Sigmoid colon (tissue), 7 donors: ENCODE results near the gene CLSTN1. TPM values are rescaled to one million over a fixed set of nuclear protein-coding genes. Genes with fewer than 3 reads are reported as not detected.

Experiments
- DNase-seq: peaks from one replicate; pipeline ENCODE4 v3.0.0-alpha.2; 2019
- H3K27ac ChIP-seq, 4 donors: fragments of 200-600 bp; sonication (generic); one replicate each; pipeline ENCODE4 v1.5.1; 2016 to 2019; ENCODE audit warnings: mild to moderate bottlenecking in 1 of 4
- H3K27me3 ChIP-seq, 3 donors: fragments of 200-600 bp; sonication (generic); one replicate each; pipeline ENCODE4 v1.5.1; 2019; ENCODE audit warnings: mild to moderate bottlenecking in 1 of 3
- H3K36me3 ChIP-seq, 4 donors: fragments of 200-600 bp; sonication (generic); one replicate each; pipeline ENCODE4 v1.5.1; 2016 to 2019
- H3K4me1 ChIP-seq, 4 donors: fragments of 200-600 bp; sonication (generic); one replicate each; pipeline ENCODE4 v1.5.1; 2017 to 2019
- H3K4me3 ChIP-seq, 4 donors: fragments of 200-600 bp; sonication (generic); one replicate each; pipeline ENCODE4 v1.5.1; 2017 to 2019; ENCODE audit warnings: mild to moderate bottlenecking in 2 of 4, moderate library complexity in 1 of 4
- H3K9me3 ChIP-seq, 4 donors: fragments of 200-600 bp in 3 of 4; sonication (generic) in 3 of 4; one replicate each; pipeline versions ENCODE4 v1.5.1 to v1.6.1; 2013 to 2019
- CTCF ChIP-seq, 4 experiments: fragments of 450-650 bp in 3 of 4; fragments of 200-600 bp in 1 of 4; IDR thresholded peaks; one replicate each; pipeline ENCODE4 v1.5.1; 2016 to 2019; ENCODE audit warnings: antibody characterized with exemption in 4 of 4, mild to moderate bottlenecking in 3 of 4, moderate library complexity in 2 of 4
- EP300 ChIP-seq, 4 donors: sonication (generic); formaldehyde crosslinking; IDR thresholded peaks; one replicate each; pipeline ENCODE4 v1.6.1; 2017; ENCODE audit warnings: antibody characterized with exemption in 4 of 4
- POLR2A ChIP-seq, 2 donors: fragments of 450-650 bp; IDR thresholded peaks; one replicate each; pipeline ENCODE4 v1.6.1; 2016; ENCODE audit warnings: antibody characterized with exemption in 2 of 2, mild to moderate bottlenecking in 2 of 2, moderate library complexity in 2 of 2
- POLR2AphosphoS5 ChIP-seq, 4 donors: sonication (generic); formaldehyde crosslinking; IDR thresholded peaks; one replicate each; pipeline ENCODE4 v1.6.1; 2017; ENCODE audit warnings: antibody characterized with exemption in 4 of 4
- WGBS, 2 donors: extraction: QIAGEN DNeasy Blood & Tissue Kit; methylation state at CpG; one replicate each; pipeline ENCODE4 v1.1.7; 2013; 5-methylcytosine and 5-hydroxymethylcytosine counted together
- intact Hi-C: fragments of 100-400 bp; cut with DNase I; formaldehyde crosslinking; loops from one replicate; pipeline ENCODE4 v1.15.1; 2023
- polyA plus RNA-seq, 3 donors: library from polyadenylated mRNA; stranded (reverse); fragments of 200-250 nt; gene quantifications; one replicate each; pipeline ENCODE4 v1.2.3, GENCODE V29; 2013
- total RNA-seq, 4 donors: library from RNA; depleted of rRNA; stranded (reverse); fragments of >200 nt; gene quantifications; one replicate each; pipeline ENCODE4 v1.1.0, GENCODE V29; 2016
- donor health status: healthy with polysubstance abuse.
- donor health status: Bipolar disorder and iron deficiency.
- donor health status: healthy.

Gene CLSTN1
- total and polyA plus RNA-seq, 7 donors = 21.0 to 105 (median 34.6) TPM

GRCh38 chr1:9735800-9736199 is 88.0 kb downstream of the CLSTN1 start:
- TF ChIP-seq POLR2AphosphoS5 (IDR thresholded peaks at IDR 0.05) (no peak), POLR2A (IDR thresholded peaks at IDR 0.05) (no peak), EP300 (IDR thresholded peaks at IDR 0.05) (no peak), CTCF (IDR thresholded peaks at IDR 0.05) (no peak)
- H3K4me3 ChIP-seq = no peak overlapping the region
- DNase-seq = no peak
- no peaks in the 10 kb centered on the region for H3K27me3 ChIP-seq
- H3K4me1 ChIP-seq = no peaks in the 10 kb centered on the region
- peaks cover 63 to 97% (median 72%) of the 10 kb centered on the region in 4 donors for H3K36me3 ChIP-seq
- H3K27ac ChIP-seq = no peak overlapping the region
- WGBS, 2 donors = 96% methylated on average over 19 of the region's 19 CpGs
- intact Hi-C loops = no loop called here
- H3K9me3 ChIP-seq = no peaks in the 10 kb centered on the region

GRCh38 chr1:9733160-9733789 is 90.5 kb downstream of the CLSTN1 start:
- WGBS, 2 donors = 97 to 98% methylated on average over 14 of the region's 14 CpGs
- no peaks in the 10 kb centered on the region for H3K9me3 ChIP-seq
- H3K4me1 ChIP-seq = no peaks in the 10 kb centered on the region
- no peak for TF ChIP-seq POLR2AphosphoS5 (IDR thresholded peaks at IDR 0.05)
- TF ChIP-seq POLR2A (IDR thresholded peaks at IDR 0.05) = no peak
- no peak for TF ChIP-seq EP300 (IDR thresholded peaks at IDR 0.05)
- no peak for TF ChIP-seq CTCF (IDR thresholded peaks at IDR 0.05)
- no peaks in the 10 kb centered on the region for H3K27me3 ChIP-seq
- no peak overlapping the region for H3K4me3 ChIP-seq
- peaks cover 70 to 99% (median 76%) of the 10 kb centered on the region in 4 donors for H3K36me3 ChIP-seq
- no peak overlapping the region for H3K27ac ChIP-seq
- DNase-seq = no peak
- intact Hi-C loops = no loop called here

- H3K36me3 ChIP-seq = peaks cover 65 to 100% (median 78%) of the 10 kb centered on the region in 4 donors
- DNase-seq = no peak
Measured at GRCh38 chr1:9732123-9732971, 91.4 kb downstream of the CLSTN1 start.

GRCh38 chr1:9731561-9731960 is 92.2 kb downstream of the CLSTN1 start:
- TF ChIP-seq POLR2AphosphoS5 (IDR thresholded peaks at IDR 0.05) (no peak), CTCF (IDR thresholded peaks at IDR 0.05) (no peak), POLR2A (IDR thresholded peaks at IDR 0.05) (no peak), EP300 (IDR thresholded peaks at IDR 0.05) (no peak)
- Histone ChIP-seq H3K4me3 (no peak overlapping the region), H3K36me3 (peaks cover 61 to 97% (median 79%) of the 10 kb centered on the region in 4 donors), H3K4me1 (no peaks in the 10 kb centered on the region), H3K27ac (no peak overlapping the region), H3K27me3 (no peaks in the 10 kb centered on the region), H3K9me3 (no peaks in the 10 kb centered on the region)
- WGBS, 2 donors = 95% methylated on average over 18 of the region's 18 CpGs
- DNase-seq = no peak
- intact Hi-C loops = no loop called here

More at GRCh38 chr1:9732123-9732971, 91.4 kb downstream of the CLSTN1 start:
- intact Hi-C loops = no loop called here
- 87 to 89% methylated on average over 18 of the region's 18 CpGs for WGBS, 2 donors
- Histone ChIP-seq H3K9me3 (no peaks in the 10 kb centered on the region), H3K27me3 (no peaks in the 10 kb centered on the region), H3K4me1 (no peaks in the 10 kb centered on the region), H3K4me3 (no peak overlapping the region), H3K27ac (no peak overlapping the region)
- TF ChIP-seq POLR2AphosphoS5 (IDR thresholded peaks at IDR 0.05) = no peak
- no peak for TF ChIP-seq CTCF (IDR thresholded peaks at IDR 0.05)
- no peak for TF ChIP-seq EP300 (IDR thresholded peaks at IDR 0.05)
- TF ChIP-seq POLR2A (IDR thresholded peaks at IDR 0.05) = no peak
